Measurements from ENCODE around the gene CLMN. TPM values are rescaled to one million over a fixed set of nuclear protein-coding genes. Genes with fewer than 3 reads are reported as not detected.
"Not testable (repeated sequence)": the region's sequence is repeated elsewhere in the genome, so short reads cannot be mapped to it uniquely, and the experiment has no call there.

Gene CLMN
- total RNA-seq, 4 donors from 2014 or later: 3.8 to 10.0 (median 5.3) TPM

DNA sequence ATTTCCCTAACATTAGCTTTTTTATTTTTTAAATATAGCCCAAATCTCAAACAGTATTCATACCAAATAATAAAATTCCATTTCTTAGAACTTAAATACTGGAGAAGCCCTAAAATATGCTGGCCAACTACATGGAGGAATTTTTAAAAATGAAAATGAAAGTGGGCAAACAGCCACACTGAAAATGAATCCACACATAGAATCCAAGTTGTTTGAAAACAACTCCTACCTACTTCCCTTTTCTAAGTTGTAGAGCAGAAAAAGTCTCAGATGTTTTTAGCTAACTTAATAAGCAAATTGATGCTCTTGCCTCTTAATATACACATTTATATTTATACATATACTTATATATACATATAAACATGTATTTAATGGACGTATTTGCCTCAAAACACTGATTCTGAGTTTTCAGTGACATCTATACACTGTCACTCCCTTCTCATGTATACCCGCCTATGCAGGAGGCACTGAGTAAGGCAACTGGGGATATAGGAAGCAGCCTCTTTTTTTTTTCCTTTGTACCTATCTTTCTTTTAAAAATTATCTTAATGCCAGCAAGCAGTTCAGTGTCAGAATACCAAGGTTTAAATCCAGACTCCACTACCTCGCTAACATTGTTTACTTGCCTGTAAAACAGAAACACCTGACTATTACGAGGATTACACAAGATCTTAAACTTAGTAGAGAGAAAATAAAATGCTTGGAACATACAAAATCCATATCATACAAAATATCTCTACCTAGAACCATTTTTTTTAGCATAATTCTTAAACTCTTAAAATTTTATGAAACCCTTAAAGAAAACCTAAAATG, 175.7 kb downstream of the CLMN start:
- Histone ChIP-seq H3K27ac (peak overlapping the region in 2 of 4 donors; percentile 49 to 52), H3K9me3 (peaks cover 0 to 9% (median 0%) of the 10 kb centered on the region in 3 donors), H3K27me3 (no peaks in the 10 kb centered on the region), H3K4me3 (peak overlapping the region in 1 of 2 donors; percentile 5), H3K4me1 (peaks cover 23 to 81% (median 31%) of the 10 kb centered on the region in 3 donors), H3K36me3 (no peaks in the 10 kb centered on the region)
- no peak for ATAC-seq
- TF ChIP-seq EP300 (IDR thresholded peaks at IDR 0.05) (no peak), POLR2AphosphoS5 (IDR thresholded peaks at IDR 0.05) (no peak), POLR2A (IDR thresholded peaks at IDR 0.05) (no peak)
- TF ChIP-seq, protein P1, sequence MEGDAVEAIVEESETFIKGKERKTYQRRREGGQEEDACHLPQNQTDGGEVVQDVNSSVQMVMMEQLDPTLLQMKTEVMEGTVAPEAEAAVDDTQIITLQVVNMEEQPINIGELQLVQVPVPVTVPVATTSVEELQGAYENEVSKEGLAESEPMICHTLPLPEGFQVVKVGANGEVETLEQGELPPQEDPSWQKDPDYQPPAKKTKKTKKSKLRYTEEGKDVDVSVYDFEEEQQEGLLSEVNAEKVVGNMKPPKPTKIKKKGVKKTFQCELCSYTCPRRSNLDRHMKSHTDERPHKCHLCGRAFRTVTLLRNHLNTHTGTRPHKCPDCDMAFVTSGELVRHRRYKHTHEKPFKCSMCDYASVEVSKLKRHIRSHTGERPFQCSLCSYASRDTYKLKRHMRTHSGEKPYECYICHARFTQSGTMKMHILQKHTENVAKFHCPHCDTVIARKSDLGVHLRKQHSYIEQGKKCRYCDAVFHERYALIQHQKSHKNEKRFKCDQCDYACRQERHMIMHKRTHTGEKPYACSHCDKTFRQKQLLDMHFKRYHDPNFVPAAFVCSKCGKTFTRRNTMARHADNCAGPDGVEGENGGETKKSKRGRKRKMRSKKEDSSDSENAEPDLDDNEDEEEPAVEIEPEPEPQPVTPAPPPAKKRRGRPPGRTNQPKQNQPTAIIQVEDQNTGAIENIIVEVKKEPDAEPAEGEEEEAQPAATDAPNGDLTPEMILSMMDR (IDR thresholded peaks at IDR 0.05): no peak
- WGBS, 2 donors (ENCODE audit: low coverage in 1 of 2): 69 to 79% methylated on average over 4 of the region's 4 CpGs

DNA sequence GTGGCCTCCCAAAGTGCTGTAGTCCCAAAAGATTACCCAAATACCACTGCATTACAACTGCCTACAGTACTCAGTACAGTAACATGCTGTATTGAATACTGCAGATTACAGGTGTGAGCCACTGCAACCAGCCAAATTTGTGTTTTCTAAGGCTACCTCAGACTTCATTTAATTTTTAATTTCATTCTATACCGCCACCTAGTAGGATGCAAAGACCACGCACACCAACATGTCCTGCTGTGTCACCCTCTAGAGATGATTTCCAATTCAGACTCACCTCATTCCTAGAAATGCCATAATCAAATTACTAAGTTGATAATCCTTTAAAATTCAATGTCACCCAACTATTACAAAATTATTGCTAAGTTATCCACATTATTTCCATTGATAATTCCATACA, 177.5 kb downstream of the CLMN start:
- 100% methylated on average over 2 of the region's 2 CpGs for WGBS, 2 donors (ENCODE audit: low coverage in 1 of 2)
- H3K27me3 ChIP-seq: no peaks in the 10 kb centered on the region
- TF ChIP-seq EP300 (IDR thresholded peaks at IDR 0.05) (no peak), POLR2A (IDR thresholded peaks at IDR 0.05) (no peak)
- TF ChIP-seq, protein P1 (IDR thresholded peaks at IDR 0.05): no peak
- H3K4me1 ChIP-seq: peaks cover 18 to 79% (median 24%) of the 10 kb centered on the region in 3 donors
- no peaks in the 10 kb centered on the region for H3K36me3 ChIP-seq
- H3K4me3 ChIP-seq: no peak overlapping the region
- no peak overlapping the region for H3K27ac ChIP-seq
- ATAC-seq: no peak
- peaks cover 0 to 9% (median 0%) of the 10 kb centered on the region in 3 donors for H3K9me3 ChIP-seq

DNA sequence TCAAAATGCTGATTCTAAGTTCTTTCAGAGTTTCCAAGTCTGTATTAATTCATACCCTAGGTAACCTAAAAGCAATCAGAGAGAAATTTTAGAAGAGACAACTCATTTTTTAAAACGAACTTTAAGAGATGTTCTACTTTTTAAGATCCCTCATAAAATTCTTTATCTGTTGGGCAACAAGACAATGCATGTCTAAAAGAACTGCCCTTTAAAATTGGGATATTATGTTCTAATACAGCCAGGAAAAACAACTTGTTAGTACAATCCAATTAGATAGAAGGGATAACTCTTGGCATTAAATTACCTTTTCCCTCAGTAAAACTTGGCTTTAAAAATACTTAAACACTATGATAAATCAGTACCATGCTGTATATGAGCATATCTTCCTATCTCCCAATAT, 178.0 kb downstream of the CLMN start:
- H3K27ac ChIP-seq: peak overlapping the region in 1 of 4 donors; percentile 4
- WGBS, 2 donors (ENCODE audit: low coverage in 1 of 2): 22 to 40% methylated on average over 1 of the region's 1 CpG
- no peak for ATAC-seq
- H3K36me3 ChIP-seq: no peaks in the 10 kb centered on the region
- TF ChIP-seq EP300 (IDR thresholded peaks at IDR 0.05) (no peak), POLR2AphosphoS5 (IDR thresholded peaks at IDR 0.05) (no peak)
- H3K9me3 ChIP-seq: peaks cover 0 to 9% (median 0%) of the 10 kb centered on the region in 3 donors
- no peak overlapping the region for H3K4me3 ChIP-seq
- H3K4me1 ChIP-seq: peaks cover 18 to 80% (median 24%) of the 10 kb centered on the region in 3 donors
- H3K27me3 ChIP-seq: no peaks in the 10 kb centered on the region

DNA sequence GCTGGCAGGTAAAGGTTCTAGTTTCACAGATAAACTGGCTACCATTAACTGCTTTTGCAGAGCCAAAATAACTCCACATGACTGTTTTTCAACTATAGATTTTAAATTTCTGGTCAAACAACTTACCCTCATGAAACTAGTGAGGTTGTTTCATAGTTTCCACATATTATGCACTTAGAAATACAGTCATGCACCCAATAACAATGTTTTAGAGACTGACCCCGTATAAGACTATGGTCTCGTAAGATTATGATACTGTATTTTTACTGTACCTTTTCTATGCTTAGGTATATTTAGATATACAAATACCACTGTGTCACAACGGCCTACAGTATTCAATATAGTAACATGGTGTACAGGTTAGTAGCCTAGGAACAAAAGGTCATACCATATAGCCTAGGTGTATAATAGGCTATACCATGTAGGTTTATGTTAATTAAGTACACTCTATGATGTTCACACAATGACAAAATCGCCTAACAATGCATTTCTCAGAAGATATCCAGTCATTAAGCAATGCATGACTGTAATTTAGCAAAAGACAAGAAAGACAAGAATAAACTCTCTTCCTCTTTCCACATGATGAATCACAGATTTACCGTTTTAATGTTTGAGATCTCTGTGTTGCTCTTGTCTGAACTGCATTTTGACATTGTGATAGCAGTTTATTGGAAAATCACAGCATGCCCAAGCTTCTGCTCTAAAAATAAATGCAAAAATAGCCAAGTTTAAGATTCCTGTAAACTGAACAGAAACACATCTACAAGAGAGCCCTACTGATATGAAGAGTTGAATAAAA, 179.4 kb downstream of the CLMN start:
- WGBS, 2 donors (ENCODE audit: low coverage in 1 of 2): 53 to 58% methylated on average over 4 to 5 of the region's 5 CpGs
- ATAC-seq: no peak
- H3K27me3 ChIP-seq: no peaks in the 10 kb centered on the region
- H3K4me1 ChIP-seq: peaks cover 18 to 86% (median 24%) of the 10 kb centered on the region in 3 donors
- H3K27ac ChIP-seq: peak overlapping the region in 1 of 4 donors; percentile 2
- no peaks in the 10 kb centered on the region for H3K36me3 ChIP-seq
- no peak overlapping the region for H3K4me3 ChIP-seq
- peak; percentile 78 for TF ChIP-seq POLR2AphosphoS5 (IDR thresholded peaks at IDR 0.05)
- no peak for TF ChIP-seq POLR2A (IDR thresholded peaks at IDR 0.05)
- H3K9me3 ChIP-seq: peaks cover 0 to 8% (median 0%) of the 10 kb centered on the region in 3 donors

DNA sequence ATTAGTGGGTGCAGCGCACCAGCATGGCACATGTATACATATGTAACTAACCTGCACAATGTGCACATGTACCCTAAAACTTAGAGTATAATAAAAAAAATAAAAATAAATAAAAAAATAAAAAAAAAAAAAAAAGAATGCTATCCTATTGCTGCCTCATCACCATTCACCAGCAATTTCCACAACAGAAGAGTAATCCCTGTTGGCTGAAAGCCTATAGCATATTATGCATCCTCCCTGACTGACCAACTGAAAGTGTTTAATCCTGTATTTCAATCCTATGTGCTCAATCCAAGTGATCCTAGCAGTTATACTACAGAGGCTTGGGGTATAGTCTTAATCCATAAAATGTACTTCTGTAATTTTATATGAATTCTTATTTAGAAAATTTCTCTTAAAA, 180.8 kb downstream of the CLMN start:
- 100% methylated on average over 1 of the region's 1 CpG; no CpG with 5 or more reads in 1 of the 2 donors for WGBS, 2 donors (ENCODE audit: low coverage in 1 of 2)
- Histone ChIP-seq H3K4me3 (no peak overlapping the region), H3K27me3 (no peaks in the 10 kb centered on the region), H3K27ac (no peak overlapping the region), H3K4me1 (peaks cover 23 to 98% (median 24%) of the 10 kb centered on the region in 3 donors), H3K36me3 (no peaks in the 10 kb centered on the region), H3K9me3 (no peaks in the 10 kb centered on the region)
- TF ChIP-seq POLR2A (IDR thresholded peaks at IDR 0.05) (no peak), POLR2AphosphoS5 (IDR thresholded peaks at IDR 0.05) (no peak), EP300 (IDR thresholded peaks at IDR 0.05) (no peak)
- TF ChIP-seq, protein P1 (IDR thresholded peaks at IDR 0.05): no peak
- no peak for ATAC-seq

DNA sequence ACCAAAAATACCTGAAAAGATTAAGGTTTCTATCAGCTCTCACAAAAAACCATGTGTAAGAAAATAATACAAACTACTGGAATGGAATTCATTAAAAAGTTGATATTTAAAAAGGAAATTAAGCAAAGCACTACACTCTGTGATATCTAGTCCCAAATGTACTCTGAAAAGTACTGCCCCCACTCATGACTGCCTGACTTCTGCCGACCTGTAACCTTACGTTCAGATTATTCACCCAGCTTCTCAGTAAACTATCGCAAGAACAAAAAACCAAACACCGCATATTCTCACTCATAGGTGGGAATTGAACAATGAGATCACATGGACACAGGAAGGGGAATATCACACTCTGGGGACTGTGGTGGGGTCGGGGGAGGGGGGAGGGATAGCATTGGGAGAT, 181.3 kb downstream of the CLMN start:
- 67 to 94% methylated on average over 3 to 4 of the region's 5 CpGs for WGBS, 2 donors (ENCODE audit: low coverage in 1 of 2)
- not testable (repeated sequence) for H3K27me3 ChIP-seq, H3K36me3 ChIP-seq, H3K27ac ChIP-seq, H3K4me3 ChIP-seq, H3K9me3 ChIP-seq, ATAC-seq
- peaks cover 23 to 98% (median 24%) of the 10 kb centered on the region in 3 donors for H3K4me1 ChIP-seq

Measured in gastroesophageal sphincter (tissue), 4 donors.